HG02970 (cell line): ENCODE data around the gene RELL2.

Experiments used
- ATAC-seq: cut with Tn5 transposase; IDR thresholded peaks from one replicate; pipeline ENCODE4 v1.9.1; 2021; ENCODE audit warnings: mild to moderate bottlenecking, moderate library complexity, moderate number of reproducible peaks; ENCODE audit not compliant: unreplicated experiment, low FRiP score

The RELL2 gene

DNA sequence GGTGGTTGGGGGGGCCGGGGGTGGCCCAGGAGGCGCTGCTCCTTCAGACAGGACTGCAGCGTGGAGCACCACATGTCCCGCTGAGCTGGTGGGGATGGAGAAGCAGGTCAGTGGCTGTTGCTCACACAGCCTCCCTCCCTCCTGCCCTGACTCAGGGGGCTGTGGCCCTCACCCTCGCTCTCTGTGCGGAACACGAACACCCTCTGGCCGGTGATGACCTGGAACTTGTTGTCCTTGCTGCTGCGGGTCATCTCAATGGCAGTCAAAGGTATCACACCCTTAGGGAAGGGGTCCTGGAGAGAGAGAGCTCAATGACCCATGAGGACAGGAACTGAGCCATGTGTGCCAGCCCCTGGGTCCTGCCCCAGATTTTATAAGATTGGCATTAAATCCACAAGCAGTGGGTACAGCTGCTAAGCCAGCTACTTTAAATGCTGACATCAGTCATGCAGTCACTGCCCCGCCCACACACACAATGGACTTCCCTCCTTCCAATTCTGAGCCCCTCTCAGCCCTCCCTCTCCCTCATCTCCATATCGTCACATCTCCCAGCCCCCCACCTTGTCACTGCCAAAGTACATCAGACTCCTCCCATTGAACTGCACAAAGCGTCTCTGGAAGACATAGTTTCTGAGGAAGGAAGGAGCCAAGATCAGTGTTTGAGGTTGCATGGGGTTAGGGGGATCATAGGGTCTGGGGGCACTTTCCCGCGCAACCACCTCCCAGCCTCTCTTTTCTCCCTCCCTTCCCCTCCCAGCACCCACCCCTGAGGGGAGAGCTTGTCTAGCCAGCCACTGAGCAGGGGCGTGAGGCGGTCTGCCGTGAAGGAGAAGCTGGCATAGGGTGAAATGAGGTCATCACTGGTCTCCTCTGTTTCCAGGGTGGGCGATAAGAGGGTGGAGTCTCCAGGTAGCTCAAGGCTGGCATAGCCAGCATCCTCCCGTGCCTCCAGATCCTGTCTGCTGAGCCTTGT, 36.3 kb downstream of the RELL2 start:
- ATAC-seq, result no peak

DNA sequence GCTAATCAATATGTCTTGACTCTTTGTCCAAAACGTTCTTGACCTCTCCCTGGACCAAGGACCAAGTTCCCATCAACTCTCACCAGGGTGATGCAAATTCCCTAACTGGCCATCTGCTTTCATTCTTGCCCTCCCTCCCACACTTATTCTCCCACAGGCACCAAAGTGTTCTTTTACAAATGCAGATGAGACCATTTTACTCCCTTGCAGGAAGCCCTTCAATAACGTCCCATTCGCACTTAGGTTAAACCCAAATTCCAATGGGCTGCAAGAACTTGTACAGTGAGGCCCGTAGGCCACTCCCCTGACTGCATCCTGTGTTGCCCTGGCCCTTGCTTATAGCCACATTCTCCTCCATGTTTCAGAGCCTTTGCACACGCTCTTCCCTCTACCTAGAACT, 38.0 kb downstream of the RELL2 start:
- ATAC-seq, result no peak

DNA sequence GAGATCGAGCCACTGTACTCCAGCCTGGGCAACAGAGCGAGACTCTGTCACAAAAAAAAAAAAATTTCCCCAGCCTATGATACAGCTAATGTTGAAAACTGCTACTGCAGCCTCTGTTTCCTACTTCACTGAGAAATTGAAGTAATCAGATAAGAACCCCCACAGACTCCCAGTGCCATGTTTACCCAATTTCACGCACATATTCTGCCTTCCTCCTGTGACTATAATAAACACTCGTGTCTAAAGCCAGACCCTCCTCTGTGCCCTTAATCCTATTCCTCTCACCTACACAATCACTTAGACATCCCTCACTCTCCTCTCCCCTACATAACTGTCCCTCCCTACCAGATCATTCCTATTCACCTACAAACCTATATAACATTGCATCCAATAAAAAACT, 38.9 kb downstream of the RELL2 start:
- ATAC-seq, result no peak

DNA sequence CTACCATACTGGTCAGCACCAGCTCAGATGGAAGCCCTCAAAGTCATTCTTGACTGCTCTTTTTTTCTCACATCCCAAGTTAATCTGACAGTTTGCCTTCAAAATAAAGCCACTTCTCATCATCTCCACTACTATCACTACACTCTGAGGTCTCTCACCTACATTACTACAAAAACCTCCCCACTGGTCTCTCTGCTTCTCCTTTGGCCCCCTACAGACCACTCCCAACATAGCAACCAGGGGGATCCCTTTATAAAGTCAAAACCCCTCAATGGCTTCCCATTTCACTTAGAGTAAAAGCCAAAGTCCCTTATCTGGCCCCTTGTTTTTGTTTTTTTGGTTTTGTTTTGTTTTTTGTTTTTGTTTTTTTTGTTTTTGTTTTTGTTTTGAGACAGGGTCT, 40.6 kb downstream of the RELL2 start:
- ATAC-seq, result no peak

DNA sequence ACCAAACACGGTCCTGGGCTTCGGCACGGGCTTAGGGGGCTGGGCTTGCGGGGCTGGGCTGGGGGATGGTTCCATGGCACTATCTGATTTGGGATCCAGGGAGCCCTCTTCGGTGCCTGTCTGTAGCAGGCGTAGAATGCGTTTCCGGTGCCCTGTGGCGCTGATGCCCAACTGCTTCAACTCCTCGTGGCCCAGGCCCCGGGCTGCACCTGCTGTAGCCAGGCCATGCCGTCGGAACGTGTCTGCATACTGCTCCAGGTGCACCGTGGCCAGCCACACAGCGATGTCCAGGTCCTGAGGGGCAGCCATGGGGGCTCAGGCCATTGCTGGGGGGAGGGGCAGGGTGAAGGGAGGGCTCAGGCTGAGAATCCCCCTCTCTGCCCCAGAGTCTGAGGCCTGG, 43.4 kb downstream of the RELL2 start:
- ATAC-seq, result no peak

DNA sequence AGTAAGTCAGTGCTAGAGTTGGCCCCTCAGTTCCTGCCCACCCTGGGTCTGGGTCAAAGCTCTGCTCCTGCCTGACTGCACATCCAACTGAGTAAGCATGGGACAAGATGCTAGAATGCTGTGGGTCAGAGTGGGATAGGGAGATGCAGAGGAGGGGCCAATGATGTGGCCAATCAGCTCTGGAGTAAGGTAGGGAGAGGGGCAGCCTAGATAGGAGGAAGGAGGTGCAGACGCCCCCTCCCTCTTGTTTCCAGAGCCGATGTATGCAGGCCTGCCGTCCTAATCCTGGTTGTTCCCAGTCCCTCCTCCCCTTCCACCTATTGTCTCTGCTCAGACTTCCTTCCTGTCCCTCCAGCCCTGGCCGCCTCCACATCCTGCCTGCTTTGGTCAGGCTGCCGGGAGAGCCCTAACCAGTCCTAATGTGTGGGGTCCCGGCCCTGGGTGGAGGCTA, 44.0 kb downstream of the RELL2 start:
- ATAC-seq, result no peak

DNA sequence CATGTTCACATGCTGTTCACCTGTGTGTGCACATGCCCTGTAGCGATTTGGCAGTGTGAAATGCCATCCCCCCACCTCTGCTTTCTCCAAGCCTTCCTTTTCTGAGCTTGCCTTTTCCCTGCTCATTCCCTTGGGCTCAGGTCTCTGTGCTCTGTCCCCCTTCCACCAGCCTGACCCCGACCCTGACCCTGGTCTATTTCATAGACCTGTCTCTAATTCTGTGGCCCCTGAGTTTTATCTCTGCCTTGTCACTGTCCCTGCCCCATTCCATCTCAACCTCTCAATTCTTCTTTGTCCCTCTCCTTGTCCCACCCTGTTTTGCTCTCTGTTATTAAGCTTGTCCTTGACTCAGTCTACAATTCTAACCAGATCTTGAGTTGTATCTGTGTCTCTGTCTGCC, 44.5 kb downstream of the RELL2 start:
- no peak for ATAC-seq

DNA sequence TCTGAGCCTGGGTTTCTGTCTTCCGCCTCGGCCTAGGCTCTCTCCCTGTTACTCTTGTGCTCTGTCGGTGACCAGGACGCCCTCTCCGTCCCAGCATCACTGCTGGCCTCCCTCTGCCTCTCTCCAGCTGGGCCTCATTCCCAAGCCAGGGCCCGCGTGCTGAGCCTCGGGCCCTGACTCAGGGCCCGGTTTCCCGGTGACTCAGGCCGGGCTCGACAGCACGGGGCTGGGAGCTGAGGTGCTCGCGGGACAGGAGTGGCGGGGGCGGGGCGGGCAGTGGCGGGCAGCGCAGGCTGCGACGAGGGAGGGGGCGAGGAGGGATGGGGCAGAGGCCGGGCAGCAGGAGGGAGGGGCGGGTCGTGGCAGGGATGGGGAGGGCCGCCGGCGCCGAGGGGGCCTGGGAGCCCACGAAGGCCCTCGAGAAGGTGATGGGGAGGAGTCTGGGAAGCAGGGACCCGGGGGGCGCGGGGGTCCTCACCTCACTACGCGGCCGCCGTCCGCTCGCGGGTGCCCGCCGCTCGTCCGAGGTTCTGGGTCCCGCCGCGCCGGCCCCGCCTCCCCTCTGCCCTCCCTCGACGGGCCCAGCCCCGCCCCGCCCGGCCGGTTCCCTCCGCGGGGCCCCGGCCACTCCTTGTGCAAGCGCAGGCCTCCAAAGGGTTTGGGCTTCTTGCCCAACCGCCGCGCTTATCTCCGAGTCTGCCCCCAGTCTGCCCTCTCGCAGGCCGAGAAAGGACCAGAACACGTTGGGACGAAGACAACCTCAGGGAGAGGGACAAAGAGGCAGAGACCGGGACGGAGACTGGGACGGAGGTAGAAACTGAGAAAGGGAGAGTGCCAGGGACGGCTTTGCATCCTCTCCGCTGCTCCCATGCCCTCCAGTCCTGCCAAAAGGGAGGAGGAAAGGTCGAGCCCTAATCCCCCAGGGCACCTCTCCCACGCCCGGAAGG, 45.2 kb downstream of the RELL2 start, which contains the start of gene ARAP3:
TSS of gene ARAP3 (minus strand) at position 536 of the 947 bp plus-strand sequence. CDS start 1,744 bp downstream, outside the sequence.
- no peak for ATAC-seq

DNA sequence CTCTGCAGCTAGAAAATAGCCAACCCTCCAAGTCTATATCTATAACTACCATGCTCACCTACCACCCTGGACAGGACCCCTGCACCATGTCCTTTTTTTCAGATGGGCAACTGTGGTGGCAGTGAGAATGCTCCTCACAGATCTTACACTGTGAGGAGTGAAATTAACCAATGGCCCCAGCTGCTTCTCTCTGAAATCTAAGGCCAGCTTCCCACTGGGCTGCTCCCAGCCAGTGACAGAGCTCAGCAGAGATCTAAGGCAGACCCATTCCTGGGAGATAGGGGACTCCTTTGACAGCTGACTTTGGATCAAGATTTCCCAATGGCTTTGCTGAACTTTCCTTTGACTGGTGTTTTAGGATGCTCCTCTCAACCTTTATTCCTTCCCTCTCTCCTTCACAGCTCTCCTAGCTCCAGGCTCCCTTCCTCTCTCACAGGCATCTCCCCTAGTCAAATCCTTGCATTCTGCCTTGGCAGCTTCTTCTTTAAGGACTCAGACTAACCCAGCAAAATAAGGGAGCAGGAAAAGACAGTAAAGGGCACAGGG, 46.9 kb downstream of the RELL2 start:
- ATAC-seq, result no peak

DNA sequence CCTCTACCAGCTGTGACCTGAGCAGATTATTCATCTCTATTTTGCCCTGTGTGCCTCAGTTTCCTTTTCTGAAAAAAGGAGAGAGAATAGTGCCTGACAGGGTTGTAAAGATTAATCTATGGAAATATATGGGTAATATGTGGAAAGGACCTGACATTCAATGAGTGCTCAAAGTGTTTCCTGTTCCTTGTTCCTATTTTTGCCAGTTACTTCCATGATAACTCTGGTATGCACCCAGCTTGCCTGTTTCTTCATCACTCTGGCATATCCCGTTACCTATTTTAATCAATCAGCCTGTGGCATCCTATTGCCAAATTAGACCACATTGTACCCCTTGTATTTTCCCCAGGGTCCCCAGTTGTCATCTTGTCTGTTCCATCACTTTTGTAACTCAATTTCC, 48.8 kb downstream of the RELL2 start:
- ATAC-seq, result no peak

DNA sequence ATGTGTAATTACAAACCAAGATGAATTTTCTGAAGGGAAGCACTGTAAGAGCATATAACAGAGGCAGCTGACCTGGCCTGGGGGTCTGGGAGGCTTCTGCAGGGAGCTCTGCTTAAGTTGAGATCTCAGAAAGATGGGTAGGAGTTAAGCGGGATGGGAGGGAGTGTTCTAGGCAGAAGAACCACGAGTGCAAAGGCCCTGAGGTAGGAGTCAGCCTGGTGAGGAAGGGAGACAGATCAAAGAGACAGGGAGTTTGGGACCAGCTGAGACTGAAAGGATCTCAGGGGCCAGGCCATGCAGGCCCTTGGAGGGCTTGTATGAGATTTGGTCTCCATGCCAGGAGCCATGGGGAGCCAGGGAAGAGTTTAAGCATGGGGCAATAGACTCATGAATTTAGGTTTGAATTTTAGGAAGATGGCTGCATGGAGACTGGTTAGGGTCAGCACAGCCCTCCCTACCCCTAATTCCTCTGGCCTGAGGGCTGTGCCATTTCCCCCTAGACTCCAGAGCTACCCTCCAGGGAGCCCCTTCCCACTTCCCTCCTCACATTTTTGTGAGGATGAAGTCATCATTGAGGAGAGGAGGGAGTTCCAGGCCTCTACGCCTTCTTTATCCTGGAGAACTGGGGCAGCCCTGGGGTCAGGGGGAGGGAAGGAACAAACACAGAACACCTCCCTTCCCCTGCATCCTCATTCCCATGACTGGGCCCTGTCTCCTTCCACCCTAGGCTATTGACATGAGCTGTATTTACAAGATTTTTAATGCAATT, 50.0 kb downstream of the RELL2 start:
- ATAC-seq, result no peak
